NCI-H82 (cell line): ENCODE data around the gene MDK.
"Not testable (repeated sequence)": the region's sequence is repeated elsewhere in the genome, so short reads cannot be mapped to it uniquely, and the experiment has no call there.

ENCODE experiments used
- DNase-seq: peaks from one replicate; lab custom pipeline; 2025; lab: John Stamatoyannopoulos, UW

The MDK gene

GRCh38 chr11:46367244-46367915, 14.1 kb upstream of the MDK start:
- peak; percentile 67 for DNase-seq

GRCh38 chr11:46367916-46368267, 13.6 kb upstream of the MDK start:
- no peak for DNase-seq

GRCh38 chr11:46369458-46370152, 11.9 kb upstream of the MDK start:
- DNase-seq = peak; percentile 85

- no peak for DNase-seq
Observed at GRCh38 chr11:46370253-46370652, 11.2 kb upstream of the MDK start.

- not testable (repeated sequence) for DNase-seq
Observed at GRCh38 chr11:46371262-46371661, 10.2 kb upstream of the MDK start.

GRCh38 chr11:46372086-46372485, 9.4 kb upstream of the MDK start:
- DNase-seq = no peak

GRCh38 chr11:46372501-46372900, 9.0 kb upstream of the MDK start:
- DNase-seq = not testable (repeated sequence)

- DNase-seq = no peak
Observed at GRCh38 chr11:46373787-46374740, 7.4 kb upstream of the MDK start.

GRCh38 chr11:46374815-46375214, 6.7 kb upstream of the MDK start:
- DNase-seq = no peak

GRCh38 chr11:46375392-46376101, 5.9 kb upstream of the MDK start:
- no peak for DNase-seq

GRCh38 chr11:46376258-46377050, 5.0 kb upstream of the MDK start:
- DNase-seq = no peak

- DNase-seq = no peak
Observed at GRCh38 chr11:46377290-46377689, 4.2 kb upstream of the MDK start.

GRCh38 chr11:46377831-46378230, 3.6 kb upstream of the MDK start:
- no peak for DNase-seq

- DNase-seq = no peak
Observed at GRCh38 chr11:46378296-46378695, 3.2 kb upstream of the MDK start.

GRCh38 chr11:46378811-46379481, 2.5 kb upstream of the MDK start:
- DNase-seq = no peak

- peak; percentile 69 for DNase-seq
Observed at GRCh38 chr11:46379482-46380293, 1.8 kb upstream of the MDK start.

- DNase-seq = peak; percentile 47
Observed at GRCh38 chr11:46380340-46381047, 975 bp upstream of the MDK start.

GRCh38 chr11:46381819-46382645, 563 bp downstream of the MDK start:
- peak; percentile 57 for DNase-seq
